ENCODE measurements around the gene TWSG1. TPM values are rescaled to one million over a fixed set of nuclear protein-coding genes. Genes with fewer than 3 reads are reported as not detected.
"Not testable (repeated sequence)": the region's sequence is repeated elsewhere in the genome, so short reads cannot be mapped to it uniquely, and the experiment has no call there.

Gene TWSG1
- total and polyA plus RNA-seq, 3 experiments from 2014 or later: 4.9 to 14.2 (median 13.1) TPM

- DNase-seq: no peak
- Histone ChIP-seq H3K4me1 (ENCODE audit: insufficient read depth, low read length) (no peaks in the 10 kb centered on the region), H3K9me3 (ENCODE audit: low read length) (no peaks in the 10 kb centered on the region), H3K4me3 (ENCODE audit: low read length) (no peak overlapping the region), H3K27me3 (ENCODE audit: insufficient read depth, low read length, poor library complexity, severe bottlenecking) (no peaks in the 10 kb centered on the region), H3K36me3 (ENCODE audit: insufficient read depth, low read length) (no peaks in the 10 kb centered on the region), H3K27ac (ENCODE audit: low read depth, low read length) (no peak overlapping the region)
- H3K4me1 Mint-ChIP-seq: no peaks in the 10 kb centered on the region
- no peak overlapping the region for H3K4me3 Mint-ChIP-seq
- no peaks in the 10 kb centered on the region for H3K36me3 Mint-ChIP-seq
- no peaks in the 10 kb centered on the region for H3K9me3 Mint-ChIP-seq
- ChIA-PET POLR2A (no interaction called here), CTCF (no interaction called here)
- no peak overlapping the region for H3K27ac Mint-ChIP-seq
- H3K27me3 Mint-ChIP-seq: peaks cover 4 to 20% of the 10 kb centered on the region in 2 donors
Measured at GRCh38 chr18:9431296-9431695, 96.7 kb downstream of the TWSG1 start.

DNA sequence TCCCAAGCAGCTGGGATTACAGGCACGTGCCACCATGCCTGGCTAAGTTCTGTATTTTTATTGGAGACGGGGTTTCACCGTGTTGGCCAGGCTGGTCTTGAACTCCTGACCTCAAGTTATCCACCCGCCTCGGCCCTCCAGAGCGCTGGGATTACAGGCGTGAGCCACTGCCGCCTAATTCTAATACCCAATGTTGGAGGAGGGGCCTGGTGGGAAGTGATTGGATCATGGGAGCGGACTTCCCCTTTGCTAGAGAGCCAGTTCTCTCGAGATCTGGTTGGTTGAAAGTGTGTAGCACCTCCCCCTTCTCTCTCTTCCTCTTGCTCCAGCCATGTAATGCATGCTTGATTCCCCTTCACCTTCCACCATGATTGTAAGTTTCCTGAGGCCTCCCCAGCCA is 98.5 kb downstream of the TWSG1 start:
- H3K27me3 ChIP-seq (ENCODE audit: insufficient read depth, low read length, poor library complexity, severe bottlenecking); H3K27ac ChIP-seq (ENCODE audit: low read depth, low read length); H3K4me3 ChIP-seq (ENCODE audit: low read length); H3K4me3 Mint-ChIP-seq; CTCF ChIA-PET; DNase-seq; H3K9me3 Mint-ChIP-seq; H3K4me1 ChIP-seq (ENCODE audit: insufficient read depth, low read length); H3K9me3 ChIP-seq (ENCODE audit: low read length); POLR2A ChIA-PET; H3K36me3 Mint-ChIP-seq; H3K36me3 ChIP-seq (ENCODE audit: insufficient read depth, low read length); H3K4me1 Mint-ChIP-seq: not testable (repeated sequence)
- Mint-ChIP-seq H3K27ac (peak overlapping the region in 1 of 8 donors; percentile 47), H3K27me3 (peaks cover 4 to 20% of the 10 kb centered on the region in 2 donors)

DNA sequence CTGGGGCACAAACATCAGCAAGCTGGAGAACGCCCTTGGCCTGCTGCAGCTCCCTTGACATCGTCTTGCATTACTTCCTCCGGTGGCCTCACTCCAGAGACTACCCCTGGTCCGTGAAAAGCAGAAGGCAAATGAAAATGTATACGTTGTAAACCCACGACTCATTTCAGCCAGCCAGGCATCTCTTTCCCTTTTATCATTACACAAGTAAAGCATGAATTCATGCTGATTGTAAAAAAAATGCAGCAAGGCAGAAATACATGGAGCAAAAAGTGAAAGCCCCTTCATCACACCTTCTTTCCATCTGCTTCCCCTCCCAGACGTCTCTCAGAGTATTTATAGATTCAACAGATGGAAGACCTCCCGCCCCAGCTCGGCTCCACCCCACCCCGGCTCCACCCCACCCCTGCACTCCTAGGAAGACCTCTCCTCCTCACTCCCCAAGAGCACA is 99.1 kb downstream of the TWSG1 start:
- no peak overlapping the region for H3K4me3 ChIP-seq (ENCODE audit: low read length)
- H3K27me3 Mint-ChIP-seq: peaks cover 4 to 20% of the 10 kb centered on the region in 2 donors
- no peaks in the 10 kb centered on the region for H3K4me1 ChIP-seq (ENCODE audit: insufficient read depth, low read length)
- no peak overlapping the region for H3K27ac ChIP-seq (ENCODE audit: low read depth, low read length)
- ChIA-PET CTCF (no interaction called here), POLR2A (no interaction called here)
- no peak overlapping the region for H3K4me3 Mint-ChIP-seq
- no peaks in the 10 kb centered on the region for H3K9me3 Mint-ChIP-seq
- no peak for DNase-seq
- no peak overlapping the region for H3K27ac Mint-ChIP-seq
- H3K9me3 ChIP-seq (ENCODE audit: low read length): no peaks in the 10 kb centered on the region
- no peaks in the 10 kb centered on the region for H3K4me1 Mint-ChIP-seq
- H3K36me3 ChIP-seq (ENCODE audit: insufficient read depth, low read length): no peaks in the 10 kb centered on the region
- no peaks in the 10 kb centered on the region for H3K36me3 Mint-ChIP-seq
- no peaks in the 10 kb centered on the region for H3K27me3 ChIP-seq (ENCODE audit: insufficient read depth, low read length, poor library complexity, severe bottlenecking)

- Histone ChIP-seq H3K4me3 (ENCODE audit: low read length) (no peak overlapping the region), H3K4me1 (ENCODE audit: insufficient read depth, low read length) (no peaks in the 10 kb centered on the region), H3K36me3 (ENCODE audit: insufficient read depth, low read length) (no peaks in the 10 kb centered on the region), H3K27me3 (ENCODE audit: insufficient read depth, low read length, poor library complexity, severe bottlenecking) (no peaks in the 10 kb centered on the region), H3K27ac (ENCODE audit: low read depth, low read length) (no peak overlapping the region), H3K9me3 (ENCODE audit: low read length) (no peaks in the 10 kb centered on the region)
- Mint-ChIP-seq H3K9me3 (no peaks in the 10 kb centered on the region), H3K36me3 (no peaks in the 10 kb centered on the region), H3K4me1 (no peaks in the 10 kb centered on the region), H3K4me3 (no peak overlapping the region), H3K27me3 (peaks cover 4 to 20% of the 10 kb centered on the region in 2 donors), H3K27ac (no peak overlapping the region)
- POLR2A ChIA-PET: no interaction called here
- CTCF ChIA-PET: no interaction called here
- no peak for DNase-seq
Measured at GRCh38 chr18:9434122-9434701, 99.6 kb downstream of the TWSG1 start.

DNA sequence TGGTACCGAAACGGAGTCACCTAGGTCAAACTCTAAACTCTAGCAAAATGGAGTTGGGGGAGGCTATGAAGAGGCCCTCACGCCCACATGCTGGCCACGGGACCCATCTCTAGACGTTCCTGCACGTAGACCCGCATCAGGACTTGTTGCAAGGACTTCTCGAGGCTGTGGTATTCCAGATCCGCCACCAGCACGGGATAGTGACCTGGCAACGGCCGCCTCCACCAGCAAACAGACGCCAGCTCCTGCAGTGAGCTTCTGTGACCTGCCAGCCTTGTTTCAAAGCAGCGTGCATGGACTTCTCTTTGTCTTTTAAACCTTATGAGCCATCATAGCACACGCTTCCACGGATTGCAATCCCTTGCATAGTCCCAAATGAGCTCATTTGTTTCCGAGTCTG is 100.5 kb downstream of the TWSG1 start:
- Mint-ChIP-seq H3K36me3 (no peaks in the 10 kb centered on the region), H3K27me3 (peaks cover 5 to 17% of the 10 kb centered on the region in 2 donors), H3K4me1 (no peaks in the 10 kb centered on the region), H3K4me3 (no peak overlapping the region), H3K9me3 (no peaks in the 10 kb centered on the region), H3K27ac (no peak overlapping the region)
- ChIA-PET POLR2A (no interaction called here), CTCF (no interaction called here)
- H3K36me3 ChIP-seq (ENCODE audit: insufficient read depth, low read length): no peaks in the 10 kb centered on the region
- H3K27ac ChIP-seq (ENCODE audit: low read depth, low read length): no peak overlapping the region
- H3K9me3 ChIP-seq (ENCODE audit: low read length): no peaks in the 10 kb centered on the region
- H3K4me1 ChIP-seq (ENCODE audit: insufficient read depth, low read length): no peaks in the 10 kb centered on the region
- H3K4me3 ChIP-seq (ENCODE audit: low read length): no peak overlapping the region
- no peak for DNase-seq
- no peaks in the 10 kb centered on the region for H3K27me3 ChIP-seq (ENCODE audit: insufficient read depth, low read length, poor library complexity, severe bottlenecking)

DNA sequence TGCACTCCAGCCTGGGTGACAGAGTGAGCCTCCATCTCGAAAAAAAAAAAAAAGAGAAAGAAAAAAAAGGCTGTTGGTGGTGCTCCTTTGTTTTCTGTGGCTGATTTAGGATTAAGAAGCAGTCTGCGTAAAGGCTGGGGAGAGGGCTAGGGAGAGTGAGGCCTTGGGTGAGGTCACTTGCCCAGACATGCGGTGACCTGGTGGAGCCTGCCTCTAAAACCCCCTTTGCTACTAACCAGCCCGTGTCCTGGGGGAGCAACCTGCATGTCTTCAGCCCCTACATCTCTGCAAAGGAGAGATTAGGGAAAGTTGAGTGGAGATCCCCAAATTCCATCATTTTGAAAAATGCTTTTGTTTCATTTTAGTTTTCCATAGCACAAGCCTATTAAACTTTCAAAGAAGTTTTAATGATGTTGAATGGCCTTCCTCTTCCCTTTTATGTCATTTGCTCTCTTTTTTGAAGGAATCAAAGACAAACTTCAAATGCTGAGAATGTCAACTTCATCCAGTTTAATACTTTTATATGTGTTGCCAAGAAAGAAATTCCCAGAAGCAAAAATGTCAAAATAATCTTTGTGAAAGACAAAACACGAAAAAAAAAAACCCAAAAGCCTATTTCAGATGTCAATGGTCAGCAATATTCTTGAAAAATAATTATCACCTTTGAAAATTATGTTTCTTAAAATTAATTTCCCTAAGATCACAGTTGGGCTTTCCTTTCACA is 101.8 kb downstream of the TWSG1 start:
- Histone ChIP-seq H3K27ac (ENCODE audit: low read depth, low read length) (no peak overlapping the region), H3K4me1 (ENCODE audit: insufficient read depth, low read length) (no peaks in the 10 kb centered on the region), H3K4me3 (ENCODE audit: low read length) (no peak overlapping the region), H3K27me3 (ENCODE audit: insufficient read depth, low read length, poor library complexity, severe bottlenecking) (no peaks in the 10 kb centered on the region), H3K36me3 (ENCODE audit: insufficient read depth, low read length) (no peaks in the 10 kb centered on the region), H3K9me3 (ENCODE audit: low read length) (no peaks in the 10 kb centered on the region)
- no peak for DNase-seq
- Mint-ChIP-seq H3K4me1 (no peaks in the 10 kb centered on the region), H3K27ac (peak overlapping the region in 1 of 8 donors; percentile 66), H3K9me3 (no peaks in the 10 kb centered on the region), H3K4me3 (no peak overlapping the region), H3K36me3 (no peaks in the 10 kb centered on the region), H3K27me3 (peaks cover 5 to 10% of the 10 kb centered on the region in 2 donors)
- POLR2A ChIA-PET: no interaction called here
- CTCF ChIA-PET: no interaction called here

DNA sequence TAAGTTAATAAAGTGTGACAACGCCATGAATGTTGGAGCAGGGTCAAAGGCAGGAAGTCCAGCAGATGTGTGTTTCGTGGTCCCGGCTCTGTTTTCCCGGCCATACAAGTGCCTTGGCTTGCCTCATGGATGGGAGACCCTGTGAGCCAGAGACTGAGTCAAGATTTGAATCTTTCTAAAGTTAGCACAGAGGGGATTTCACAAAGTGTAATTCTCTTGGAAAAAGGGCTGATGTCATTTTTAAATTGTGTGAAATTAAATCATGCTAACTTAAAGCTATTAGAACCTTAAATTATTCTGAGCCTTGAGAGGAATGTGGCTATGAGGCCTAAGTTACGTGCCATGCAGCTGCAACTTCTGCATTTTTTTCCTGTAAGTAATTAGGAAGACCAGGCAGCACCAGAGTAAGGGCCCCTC is 102.5 kb downstream of the TWSG1 start:
- H3K4me1 Mint-ChIP-seq: no peaks in the 10 kb centered on the region
- H3K4me3 Mint-ChIP-seq: no peak overlapping the region
- no peaks in the 10 kb centered on the region for H3K9me3 Mint-ChIP-seq
- H3K27ac Mint-ChIP-seq: no peak overlapping the region
- Histone ChIP-seq H3K4me1 (ENCODE audit: insufficient read depth, low read length) (no peaks in the 10 kb centered on the region), H3K27me3 (ENCODE audit: insufficient read depth, low read length, poor library complexity, severe bottlenecking) (no peaks in the 10 kb centered on the region), H3K9me3 (ENCODE audit: low read length) (no peaks in the 10 kb centered on the region), H3K27ac (ENCODE audit: low read depth, low read length) (no peak overlapping the region), H3K36me3 (ENCODE audit: insufficient read depth, low read length) (no peaks in the 10 kb centered on the region), H3K4me3 (ENCODE audit: low read length) (no peak overlapping the region)
- CTCF ChIA-PET: no interaction called here
- POLR2A ChIA-PET: no interaction called here
- no peaks in the 10 kb centered on the region for H3K36me3 Mint-ChIP-seq
- DNase-seq: no peak
- peaks cover 5 to 7% of the 10 kb centered on the region in 2 donors for H3K27me3 Mint-ChIP-seq

DNA sequence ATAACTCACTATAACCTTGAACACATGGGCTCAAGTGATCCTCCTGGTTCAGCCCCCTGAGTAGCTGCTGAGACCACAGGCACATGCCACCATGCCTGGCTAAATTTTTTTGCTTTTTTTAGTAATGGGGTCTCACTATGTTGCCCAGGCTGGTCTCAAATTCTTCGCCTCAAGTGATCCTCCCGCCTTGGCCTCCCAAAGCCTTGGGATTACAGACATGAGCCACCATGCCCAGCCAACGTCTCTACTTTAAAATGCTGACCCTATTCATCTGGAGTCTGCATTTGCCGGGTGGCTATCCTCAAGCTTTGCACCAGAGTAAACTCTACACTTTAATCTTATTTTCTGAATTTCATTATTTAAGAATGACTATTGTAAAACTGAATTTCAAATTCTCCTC is 103.1 kb downstream of the TWSG1 start:
- no peaks in the 10 kb centered on the region for H3K9me3 ChIP-seq (ENCODE audit: low read length)
- no peak for DNase-seq
- Mint-ChIP-seq H3K4me3 (no peak overlapping the region), H3K4me1 (no peaks in the 10 kb centered on the region), H3K27ac (no peak overlapping the region), H3K9me3 (no peaks in the 10 kb centered on the region), H3K27me3 (peaks cover 5 to 7% of the 10 kb centered on the region in 2 donors), H3K36me3 (no peaks in the 10 kb centered on the region)
- CTCF ChIA-PET: no interaction called here
- no peak overlapping the region for H3K27ac ChIP-seq (ENCODE audit: low read depth, low read length)
- H3K27me3 ChIP-seq (ENCODE audit: insufficient read depth, low read length, poor library complexity, severe bottlenecking): no peaks in the 10 kb centered on the region
- H3K4me1 ChIP-seq (ENCODE audit: insufficient read depth, low read length): no peaks in the 10 kb centered on the region
- POLR2A ChIA-PET: no interaction called here
- no peaks in the 10 kb centered on the region for H3K36me3 ChIP-seq (ENCODE audit: insufficient read depth, low read length)
- no peak overlapping the region for H3K4me3 ChIP-seq (ENCODE audit: low read length)

Measured in CD8-positive, alpha-beta memory T cell (primary cell).